Fibroblast of villous mesenchyme (primary cell): ENCODE measurements around the gene CHIA. TPM values are rescaled to one million over a fixed set of nuclear protein-coding genes. Genes with fewer than 3 reads are reported as not detected.

ENCODE experiments used
- DNase-seq: peaks from one replicate; pipeline ENCODE4 v3.0.0-alpha.2; 2010; ENCODE audit warnings: low read depth
- H3K4me3 ChIP-seq: 2 replicates; pipeline ENCODE4 v1.5.1; 2011; ENCODE audit warnings: low read depth, mild to moderate bottlenecking, low read length
- CTCF ChIP-seq: IDR thresholded peaks from 2 replicates; pipeline ENCODE4 v1.5.1; 2012; ENCODE audit warnings: low read depth, mild to moderate bottlenecking, low read length; ENCODE audit not compliant: insufficient read depth
- total RNA-seq: library from RNA; depleted of rRNA; stranded (reverse); fragments of >200 nt; gene quantifications from 2 replicates; pipeline ENCODE4 v1.2.3, GENCODE V29; 2012

The CHIA gene
- total RNA-seq, 1 donor, result not detected

- no peak for TF ChIP-seq CTCF
These were observed 37.9 kb upstream of the CHIA start for GRCh38 chr1:111252786-111253185.

GRCh38 chr1:111253876-111254275 lies 36.8 kb upstream of the CHIA start:
- no peak for DNase-seq
- TF ChIP-seq CTCF, result no peak
- no peak overlapping the region for H3K4me3 ChIP-seq

More at GRCh38 chr1:111252786-111253185, 37.9 kb upstream of the CHIA start:
- no peak for DNase-seq
- no peak overlapping the region for H3K4me3 ChIP-seq

GRCh38 chr1:111256988-111257658 lies 33.5 kb upstream of the CHIA start:
- no peak for TF ChIP-seq CTCF

GRCh38 chr1:111267801-111268508 lies 22.7 kb upstream of the CHIA start:
- H3K4me3 ChIP-seq, result no peak overlapping the region
- TF ChIP-seq CTCF, result no peak
- no peak for DNase-seq

More at GRCh38 chr1:111256988-111257658, 33.5 kb upstream of the CHIA start:
- DNase-seq, result no peak
- H3K4me3 ChIP-seq, result no peak overlapping the region

- DNase-seq, result no peak
- TF ChIP-seq CTCF, result no peak
These were observed 20.7 kb upstream of the CHIA start for GRCh38 chr1:111269825-111270406.

GRCh38 chr1:111270771-111271463 lies 19.7 kb upstream of the CHIA start:
- TF ChIP-seq CTCF, result no peak
- no peak for DNase-seq

More at GRCh38 chr1:111269825-111270406, 20.7 kb upstream of the CHIA start:
- H3K4me3 ChIP-seq, result no peak overlapping the region

More at GRCh38 chr1:111270771-111271463, 19.7 kb upstream of the CHIA start:
- H3K4me3 ChIP-seq, result no peak overlapping the region
